BJ (cell line): ENCODE results near the gene HRH3. TPM values are rescaled to one million over a fixed set of nuclear protein-coding genes. Genes with fewer than 3 reads are reported as not detected.

Experiments used
- CTCF ChIA-PET: fragments of 350-600 bp; formaldehyde crosslinking; extraction: SDS; loops from one replicate; lab custom pipeline; 2021; ENCODE audit warnings: antibody characterized with exemption, inconsistent platforms; lab: Yijun Ruan, JAX
- POLR2A ChIA-PET: fragments of 300-600 bp; sonication (Branson Sonifier 250); formaldehyde crosslinking; extraction: SDS; loops from one replicate; lab custom pipeline; 2021; ENCODE audit warnings: antibody characterized with exemption; lab: Charles Lee
- DNase-seq: peaks from one replicate; pipeline ENCODE4 v3.0.0-alpha.2; 2011; ENCODE audit warnings: low read depth
- H3K27me3 ChIP-seq: 2 replicates; pipeline ENCODE4 v1.6.0; 2011; ENCODE audit warnings: low read length; ENCODE audit not compliant: control insufficient read depth, insufficient read depth
- H3K36me3 ChIP-seq: 2 replicates; pipeline ENCODE4 v1.5.1; 2011; ENCODE audit warnings: low read length; ENCODE audit not compliant: control insufficient read depth, insufficient read depth
- H3K4me3 ChIP-seq: 2 replicates; pipeline ENCODE4 v1.5.1; 2011; ENCODE audit warnings: low read depth, mild to moderate bottlenecking, control low read depth, low read length
- CTCF ChIP-seq: IDR thresholded peaks from 2 replicates; pipeline ENCODE4 v1.5.1; 2011; ENCODE audit warnings: low read depth, mild to moderate bottlenecking, control low read depth, inconsistent platforms, low read length, moderate library complexity; ENCODE audit not compliant: insufficient read depth
- polyA minus RNA-seq: library from RNA; depleted of rRNA, polyadenylated mRNA; stranded (reverse); fragments of >200 nt; gene quantifications from 2 replicates; pipeline ENCODE4 v1.2.3, GENCODE V29; 2011; rRNA and poly(A)+ RNA removed
- polyA plus RNA-seq: library from polyadenylated mRNA; depleted of rRNA; stranded (reverse); fragments of >200 nt; gene quantifications from 2 replicates; pipeline ENCODE4 v1.2.3, GENCODE V29; 2011; rRNA removed

Gene HRH3
- polyA plus RNA-seq (not detected in 2 replicates), polyA minus RNA-seq (not detected in 2 replicates)

- no peak for DNase-seq
- ChIA-PET CTCF (no interaction called here), POLR2A (no interaction called here)
- H3K4me3 ChIP-seq = no peak within 1 kb of the TSS
- no peak for TF ChIP-seq CTCF
- H3K27me3 ChIP-seq = peaks cover 38% of the 10 kb centered on the region
- no peaks in the 10 kb centered on the region for H3K36me3 ChIP-seq
Observed at GRCh38 chr20:62219992-62220665, at the start of gene HRH3. HRH3 (minus strand) TSS chr20:62220278; CDS start chr20:62219970, 308 bp downstream.

GRCh38 chr20:62269871-62270270 lies 49.8 kb upstream of the HRH3 start:
- Histone ChIP-seq H3K36me3 (peaks cover 40% of the 10 kb centered on the region), H3K27me3 (no peaks in the 10 kb centered on the region), H3K4me3 (no peak overlapping the region)
- CTCF ChIA-PET = no interaction called here
- POLR2A ChIA-PET = no interaction called here
- DNase-seq = no peak
- no peak for TF ChIP-seq CTCF

- POLR2A ChIA-PET = no interaction called here
- H3K27me3 ChIP-seq = no peaks in the 10 kb centered on the region
- CTCF ChIA-PET = interaction anchor here (1.9 kb wide), 1 partner anchor 10 kb away, joined by 4 read pairs; no protein-coding TSS in a partner anchor
- no peak overlapping the region for H3K4me3 ChIP-seq
- DNase-seq = no peak
- H3K36me3 ChIP-seq = peaks cover 41% of the 10 kb centered on the region
- TF ChIP-seq CTCF = no peak
Observed at GRCh38 chr20:62269378-62269777, 49.3 kb upstream of the HRH3 start.

GRCh38 chr20:62268228-62268900 lies 48.3 kb upstream of the HRH3 start:
- no peak for DNase-seq
- ChIA-PET CTCF (interaction anchor here (1.7 to 1.9 kb wide), 2 partner anchors 9 to 11 kb away, joined by 4 to 5 read pairs; no protein-coding TSS in a partner anchor), POLR2A (no interaction called here)
- H3K27me3 ChIP-seq = no peaks in the 10 kb centered on the region
- no peak for TF ChIP-seq CTCF
- H3K36me3 ChIP-seq = peaks cover 38% of the 10 kb centered on the region
- H3K4me3 ChIP-seq = no peak overlapping the region

- TF ChIP-seq CTCF = no peak
- Histone ChIP-seq H3K36me3 (peaks cover 37% of the 10 kb centered on the region), H3K27me3 (no peaks in the 10 kb centered on the region), H3K4me3 (no peak overlapping the region)
- ChIA-PET CTCF (interaction anchor here (0.8 to 1.9 kb wide), 3 partner anchors 8 to 31 kb away, joined by 3 to 5 read pairs (median 4); no protein-coding TSS in a partner anchor), POLR2A (no interaction called here)
- no peak for DNase-seq
Observed at GRCh38 chr20:62267543-62267942, 47.5 kb upstream of the HRH3 start.
